ENCODE data around the gene PDS5B. TPM values are rescaled to one million over a fixed set of nuclear protein-coding genes. Genes with fewer than 3 reads are reported as not detected.
A peak's percentile ranks its signal among the peaks of the same experiment; 100 is the strongest.

The PDS5B gene
- total RNA-seq, 1 donor from 2014 or later: 82.4 TPM

GRCh38 chr13:32802159-32802558 is 215.9 kb downstream of the PDS5B start:
- Mint-ChIP-seq H3K9me3 (peaks cover 17% of the 10 kb centered on the region), H3K4me3 (no peak overlapping the region)

GRCh38 chr13:32804673-32805230 is 218.5 kb downstream of the PDS5B start:
- peaks cover 2% of the 10 kb centered on the region for H3K36me3 Mint-ChIP-seq (ENCODE audit: low read depth)
- H3K27me3 Mint-ChIP-seq (ENCODE audit: low read depth): no peaks in the 10 kb centered on the region
- TF ChIP-seq CTCF (conservative IDR thresholded peaks at IDR 0.05): no peak
- no peak for DNase-seq (ENCODE audit: low read depth, low spot score)
- no peak overlapping the region for H3K27ac Mint-ChIP-seq (ENCODE audit: unreplicated experiment)
- H3K4me3 Mint-ChIP-seq: no peak overlapping the region
- peaks cover 13% of the 10 kb centered on the region for H3K9me3 Mint-ChIP-seq
- peaks cover 19% of the 10 kb centered on the region for H3K4me1 Mint-ChIP-seq

More at GRCh38 chr13:32802159-32802558, 215.9 kb downstream of the PDS5B start:
- DNase-seq (ENCODE audit: low read depth, low spot score): no peak
- no peak for TF ChIP-seq CTCF (conservative IDR thresholded peaks at IDR 0.05)
- peak overlapping the region; percentile 65 for H3K27ac Mint-ChIP-seq (ENCODE audit: unreplicated experiment)
- peaks cover 19% of the 10 kb centered on the region for H3K4me1 Mint-ChIP-seq
- H3K36me3 Mint-ChIP-seq (ENCODE audit: low read depth): peaks cover 6% of the 10 kb centered on the region
- H3K27me3 Mint-ChIP-seq (ENCODE audit: low read depth): no peaks in the 10 kb centered on the region

- H3K4me3 Mint-ChIP-seq: no peak overlapping the region
- H3K27me3 Mint-ChIP-seq (ENCODE audit: low read depth): no peaks in the 10 kb centered on the region
- H3K9me3 Mint-ChIP-seq: peaks cover 11% of the 10 kb centered on the region
- no peak for DNase-seq (ENCODE audit: low read depth, low spot score)
- peaks cover 9% of the 10 kb centered on the region for H3K36me3 Mint-ChIP-seq (ENCODE audit: low read depth)
- H3K4me1 Mint-ChIP-seq: peaks cover 5% of the 10 kb centered on the region
- no peak overlapping the region for H3K27ac Mint-ChIP-seq (ENCODE audit: unreplicated experiment)
- TF ChIP-seq CTCF (conservative IDR thresholded peaks at IDR 0.05): no peak
Measured at GRCh38 chr13:32811297-32811800, 225.1 kb downstream of the PDS5B start.

GRCh38 chr13:32821149-32821688 is 235.0 kb downstream of the PDS5B start:
- no peaks in the 10 kb centered on the region for H3K27me3 Mint-ChIP-seq (ENCODE audit: low read depth)
- no peak for DNase-seq (ENCODE audit: low read depth, low spot score)
- peak overlapping the region; percentile 85 for H3K27ac Mint-ChIP-seq (ENCODE audit: unreplicated experiment)
- TF ChIP-seq CTCF (conservative IDR thresholded peaks at IDR 0.05): no peak
- H3K4me3 Mint-ChIP-seq: no peak overlapping the region
- peaks cover 3% of the 10 kb centered on the region for H3K9me3 Mint-ChIP-seq
- peaks cover 10% of the 10 kb centered on the region for H3K4me1 Mint-ChIP-seq
- no peaks in the 10 kb centered on the region for H3K36me3 Mint-ChIP-seq (ENCODE audit: low read depth)

GRCh38 chr13:32822771-32823170 is 236.5 kb downstream of the PDS5B start:
- no peaks in the 10 kb centered on the region for H3K27me3 Mint-ChIP-seq (ENCODE audit: low read depth)
- H3K4me3 Mint-ChIP-seq: no peak overlapping the region
- peaks cover 10% of the 10 kb centered on the region for H3K4me1 Mint-ChIP-seq
- H3K27ac Mint-ChIP-seq (ENCODE audit: unreplicated experiment): no peak overlapping the region
- no peaks in the 10 kb centered on the region for H3K36me3 Mint-ChIP-seq (ENCODE audit: low read depth)
- no peak for TF ChIP-seq CTCF (conservative IDR thresholded peaks at IDR 0.05)
- DNase-seq (ENCODE audit: low read depth, low spot score): no peak
- H3K9me3 Mint-ChIP-seq: no peaks in the 10 kb centered on the region
